Endothelial cell of umbilical vein (primary cell): ENCODE results near the gene THBD. TPM values are rescaled to one million over a fixed set of nuclear protein-coding genes. Genes with fewer than 3 reads are reported as not detected.

Experiments
- BruUV-seq: library from RNA; stranded (reverse); fragments of 400-500 nt; replicated peaks from 2 replicates; lab custom pipeline; 2021; lab: Mats Ljungman, UMichigan
- CTCF ChIA-PET: fragments of 300-600, 350-600 bp; sonication (Branson Sonifier 250); formaldehyde crosslinking; loops from one replicate; lab custom pipeline; 2021; ENCODE audit warnings: antibody characterized with exemption, inconsistent platforms; lab: Charles Lee
- POLR2A ChIA-PET: fragments of 300-600, 350-600 bp; sonication (Branson Sonifier 250); formaldehyde crosslinking; loops from one replicate; lab custom pipeline; 2021; ENCODE audit warnings: antibody characterized with exemption, inconsistent platforms; lab: Charles Lee
- DNase-seq: peaks from one replicate; pipeline ENCODE4 v3.0.0-alpha.2; 2011; ENCODE audit warnings: low read depth, low spot score
- FAIRE-seq: peaks from 2 replicates; lab custom pipeline; 2011; peaks lifted over from hg19 to GRCh38; lab: Jason Lieb, UNC
- H2AFZ ChIP-seq: 2 replicates; pipeline ENCODE4 v1.6.0; 2012; ENCODE audit warnings: low read depth, low read length, control low read depth, inconsistent platforms
- H3K27ac ChIP-seq: 2 replicates; pipeline ENCODE4 v1.5.1; 2011; ENCODE audit warnings: low read depth, mild to moderate bottlenecking, control low read depth, low read length, moderate library complexity; ENCODE audit not compliant: insufficient read depth
- H3K27me3 ChIP-seq, 2 experiments: 2 replicates each; pipeline versions ENCODE4 v1.6.0 to v1.6.1; 2011; ENCODE audit warnings: low read length in 2 of 2, mixed read lengths in 1 of 2; ENCODE audit not compliant: control insufficient read depth in 2 of 2, insufficient read depth in 2 of 2
- H3K36me3 ChIP-seq, 2 experiments: 2 replicates in 1 of 2; 3 replicates in 1 of 2; pipeline ENCODE4 v1.5.1; 2011; ENCODE audit warnings: low read length in 2 of 2, mild to moderate bottlenecking in 1 of 2, moderate library complexity in 1 of 2; ENCODE audit not compliant: control insufficient read depth in 2 of 2, insufficient read depth in 2 of 2; ENCODE audit errors: extremely low read depth in 1 of 2
- H3K4me1 ChIP-seq: 3 replicates; pipeline ENCODE4 v1.5.1; 2011; ENCODE audit warnings: mild to moderate bottlenecking, low read length; ENCODE audit not compliant: control insufficient read depth, insufficient read depth; ENCODE audit errors: extremely low read depth
- H3K4me2 ChIP-seq: 2 replicates; pipeline ENCODE4 v1.6.1; 2011; ENCODE audit warnings: low read length, control low read depth, mixed read lengths; ENCODE audit not compliant: insufficient read depth
- H3K4me3 ChIP-seq, 3 experiments: fragments of 200-600 bp in 1 of 3; sonication (generic), shearing (Covaris generic) in 1 of 3; replicated peaks in 1 of 3; 2 replicates each; pipeline ENCODE4 v1.5.1; 2011 to 2016; ENCODE audit warnings: control low read depth in 3 of 3, low read length in 3 of 3, mild to moderate bottlenecking in 2 of 3, inconsistent platforms in 1 of 3, low read depth in 1 of 3, moderate library complexity in 1 of 3; ENCODE audit not compliant: insufficient read depth in 1 of 3
- H3K79me2 ChIP-seq: 2 replicates; pipeline ENCODE4 v1.6.0; 2012; ENCODE audit warnings: low read length, inconsistent platforms; ENCODE audit not compliant: control insufficient read depth, insufficient read depth
- H3K9ac ChIP-seq: replicated peaks from 2 replicates; pipeline ENCODE3; 2011; ENCODE audit warnings: low read length, control low read depth; ENCODE audit not compliant: insufficient read depth; ENCODE audit errors: extremely low read depth
- H3K9me1 ChIP-seq: replicated peaks from 3 replicates; pipeline ENCODE4 v1.6.0; 2011; ENCODE audit warnings: mild to moderate bottlenecking, low read length; ENCODE audit not compliant: control insufficient read depth, insufficient read depth; ENCODE audit errors: extremely low read depth
- H3K9me3 ChIP-seq: replicated peaks from 2 replicates; pipeline ENCODE4 v1.5.1; 2012; ENCODE audit warnings: low read length, inconsistent platforms; ENCODE audit not compliant: control insufficient read depth, insufficient read depth
- H4K20me1 ChIP-seq: replicated peaks from 2 replicates; pipeline ENCODE3; 2011; ENCODE audit warnings: mild to moderate bottlenecking, low read length; ENCODE audit not compliant: control insufficient read depth, insufficient read depth; ENCODE audit errors: extremely low read depth
- CTCF ChIP-seq, 2 donors: IDR thresholded peaks; 1 replicate in 1 of 2; 2 replicates in 1 of 2; pipeline ENCODE4 v1.5.1; 2011; ENCODE audit warnings: low read length in 2 of 2, mild to moderate bottlenecking in 2 of 2, moderate library complexity in 2 of 2, control low read depth in 1 of 2, inconsistent platforms in 1 of 2, low read depth in 1 of 2; ENCODE audit not compliant: insufficient read depth in 1 of 2; ENCODE audit errors: extremely low read depth in 1 of 2
- EZH2 ChIP-seq: IDR thresholded peaks from 2 replicates; pipeline ENCODE4 v1.6.1; 2012; ENCODE audit warnings: borderline replicate concordance, low read depth, mild to moderate bottlenecking, moderate library complexity, low read length, inconsistent platforms; ENCODE audit not compliant: severe bottlenecking
- FOS ChIP-seq: IDR thresholded peaks from 2 replicates; pipeline ENCODE4 v1.6.1; 2011; ENCODE audit warnings: mild to moderate bottlenecking, low read length, moderate library complexity, borderline replicate concordance; ENCODE audit not compliant: insufficient read depth
- GATA2 ChIP-seq: IDR thresholded peaks from 2 replicates; pipeline ENCODE4 v1.7.0; 2011; ENCODE audit warnings: low read depth, mild to moderate bottlenecking, moderate library complexity, mixed read lengths, low read length; ENCODE audit not compliant: insufficient read length, insufficient read depth
- JUN ChIP-seq: IDR thresholded peaks from 2 replicates; pipeline ENCODE4 v1.6.1; 2011; ENCODE audit warnings: borderline replicate concordance, low read depth; ENCODE audit not compliant: insufficient read length, insufficient read depth
- MYC ChIP-seq: IDR thresholded peaks from one replicate; pipeline ENCODE4 v1.6.1; 2011; ENCODE audit warnings: mild to moderate bottlenecking, low read depth, low read length
- POLR2A ChIP-seq: IDR thresholded peaks from 2 replicates; pipeline ENCODE4 v1.6.1; 2012; ENCODE audit warnings: low read depth, mild to moderate bottlenecking, control low read depth, low read length
- POLR2AphosphoS5 ChIP-seq: IDR thresholded peaks from 2 replicates; pipeline ENCODE4 v1.6.1; 2012; ENCODE audit warnings: low read depth, mild to moderate bottlenecking, control low read depth, low read length, moderate library complexity; ENCODE audit not compliant: insufficient read depth
- dilution Hi-C: fragments of 300-500 bp; cut with MboI; formaldehyde crosslinking; loops from one replicate; pipeline ENCODE4 v1.15.0; 2019; ENCODE audit warnings: low sequenced_read_pairs; ENCODE audit not compliant: extremely low pct_ligation_motif_present
- intact Hi-C: fragments of 100-400 bp; cut with micrococcal nuclease; formaldehyde crosslinking; loops from one replicate; pipeline ENCODE4 v1.10.0; 2022
- polyA plus RNA-seq, 4 experiments: library from polyadenylated mRNA; depleted of rRNA in 3 of 4; stranded (reverse) in 3 of 4; unstranded in 1 of 4; fragments of >200 nt; gene quantifications; 2 replicates each; pipeline versions ENCODE4 v1.2.1 to v1.2.3, GENCODE V29; 2011 to 2012; ENCODE audit warnings: missing spikeins in 1 of 4
- total RNA-seq: library from RNA; stranded (reverse); gene quantifications from 2 replicates; pipeline ENCODE4 v1.2.3, GENCODE V29; 2021
- TF ChIP-seq, protein P1 (sequence below): IDR thresholded peaks from 2 replicates; pipeline ENCODE4 v1.6.1; 2011; ENCODE audit not compliant: insufficient read depth, insufficient read length

The THBD gene
- total and polyA plus RNA-seq, 2 donors (not counting 3 experiments of a cell fraction or from before 2014, with no cell fraction given), result 17.1 to 28.0 TPM

DNA sequence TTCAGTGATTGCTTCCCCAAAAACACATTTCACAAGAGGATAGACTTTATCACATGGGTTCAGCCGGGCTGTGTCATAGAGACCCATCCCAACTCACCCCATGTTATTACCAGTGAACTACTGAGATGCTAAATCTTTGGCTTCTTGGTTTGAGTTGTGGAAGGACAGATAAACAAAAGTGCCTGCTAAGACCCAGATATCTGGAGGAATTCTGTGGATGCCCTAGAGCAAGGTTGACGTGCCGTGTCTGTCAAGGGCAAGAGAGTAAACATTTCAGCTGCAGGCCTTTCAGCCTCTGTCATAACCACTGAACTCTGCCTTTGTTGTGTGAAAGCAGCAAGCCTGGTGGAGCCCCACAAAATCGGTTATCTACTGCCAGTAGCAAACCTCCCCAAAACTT, 11.2 kb upstream of the THBD start:
- Histone ChIP-seq H2AFZ (no peak overlapping the region), H3K9ac (no peak overlapping the region), H3K4me2 (no peak overlapping the region), H3K4me1 (peaks cover 29% of the 10 kb centered on the region), H4K20me1 (no peaks in the 10 kb centered on the region), H3K9me1 (no peaks in the 10 kb centered on the region), H3K36me3 (no peaks in the 10 kb centered on the region), H3K27me3 (no peaks in the 10 kb centered on the region), H3K27ac (no peak overlapping the region), H3K9me3 (no peaks in the 10 kb centered on the region), H3K4me3 (no peak overlapping the region), H3K79me2 (no peaks in the 10 kb centered on the region)
- BruUV-seq, result no TSS peak
- intact Hi-C loops (no loop called here), dilution Hi-C loops (no loop called here)
- TF ChIP-seq GATA2 (no peak), CTCF (IDR thresholded peaks at IDR 0.05; ENCODE audit: extremely low read depth in 1 of 2, insufficient read depth in 1 of 2, low read depth in 1 of 2, low read length in 2 of 2) (no peak), POLR2A (no peak), POLR2AphosphoS5 (no peak), JUN (no peak), FOS (no peak), EZH2 (no peak), MYC (no peak)
- TF ChIP-seq, protein P1, sequence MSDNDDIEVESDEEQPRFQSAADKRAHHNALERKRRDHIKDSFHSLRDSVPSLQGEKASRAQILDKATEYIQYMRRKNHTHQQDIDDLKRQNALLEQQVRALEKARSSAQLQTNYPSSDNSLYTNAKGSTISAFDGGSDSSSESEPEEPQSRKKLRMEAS, result no peak
- ChIA-PET POLR2A (interaction anchor here (2.0 kb wide), 1 partner anchor 9 kb away, joined by 6 read pairs; no protein-coding TSS in a partner anchor), CTCF (interaction anchor here (1.0 to 3.5 kb wide), 10 partner anchors 9 to 369 kb away, joined by 3 to 51 read pairs (median 5); no protein-coding TSS in a partner anchor)
- no peak for DNase-seq
- no peak for FAIRE-seq
